NCI-H146 (cell line): ENCODE data around the gene BSPRY.
"Not testable (repeated sequence)": the region's sequence is repeated elsewhere in the genome, so short reads cannot be mapped to it uniquely, and the experiment has no call there.

Experiments used
- DNase-seq: peaks from one replicate; lab custom pipeline; 2025; lab: John Stamatoyannopoulos, UW

The BSPRY gene

DNA sequence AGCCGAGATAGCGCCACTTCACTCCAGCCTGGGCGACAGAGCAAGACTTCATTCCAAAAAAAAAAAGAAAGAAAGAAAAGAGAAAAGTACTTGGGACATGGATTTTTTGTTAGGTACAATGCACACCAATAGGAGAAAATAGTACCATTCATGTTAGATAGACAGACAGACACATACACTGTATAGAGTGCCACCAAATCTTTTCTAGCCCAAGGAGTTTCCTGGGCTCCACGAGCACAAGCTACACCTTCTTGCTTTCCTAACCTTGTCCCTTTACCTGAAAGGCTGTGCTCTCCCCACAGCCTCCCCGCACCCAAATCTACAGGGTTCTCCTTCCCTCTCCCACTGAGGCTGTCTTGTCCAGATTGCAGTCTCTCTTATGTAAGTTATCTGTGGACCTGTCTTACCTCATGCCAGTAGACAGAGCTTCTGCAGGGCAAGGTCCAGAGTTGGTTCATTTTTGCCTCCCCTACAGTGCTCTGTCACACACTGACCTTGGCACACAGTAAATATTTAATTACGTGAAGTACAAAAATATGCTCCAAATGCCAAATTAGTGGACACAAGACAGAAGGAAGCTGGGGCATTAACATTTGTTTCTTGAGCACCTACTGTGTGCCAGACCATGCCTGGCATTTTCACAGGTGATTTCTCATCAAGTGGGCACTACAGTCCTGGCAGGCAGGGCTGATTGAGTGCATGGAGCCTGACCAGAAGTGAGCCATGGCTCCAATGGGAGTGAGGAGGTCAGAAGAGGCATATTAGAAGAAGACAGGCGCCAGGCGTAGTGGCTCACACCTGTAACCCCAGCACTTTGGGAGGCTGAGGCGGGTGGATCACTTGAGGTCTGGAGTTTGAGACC lies 45.9 kb downstream of the BSPRY start:
- DNase-seq: no peak

DNA sequence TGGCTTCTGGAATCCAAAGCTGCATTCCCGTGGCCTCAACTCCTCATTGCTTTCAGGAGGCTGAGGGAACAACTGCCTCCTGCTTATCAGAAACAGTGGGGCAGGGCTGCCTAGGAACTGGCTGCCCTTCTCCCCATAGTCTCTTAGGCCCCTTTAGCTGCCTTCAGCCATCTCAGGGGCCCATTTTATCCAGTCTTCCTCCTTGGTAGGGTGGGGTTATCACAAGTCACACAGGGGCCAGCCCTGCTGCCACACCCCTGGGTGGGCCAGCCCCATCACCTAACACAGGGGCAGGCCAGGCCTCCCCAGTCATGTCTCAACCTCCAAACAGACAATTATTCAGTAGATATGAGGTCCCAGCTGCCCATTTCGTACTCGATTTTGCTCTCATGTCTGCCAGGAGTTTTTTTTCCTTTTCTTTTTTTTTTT lies 47.9 kb downstream of the BSPRY start:
- no peak for DNase-seq

DNA sequence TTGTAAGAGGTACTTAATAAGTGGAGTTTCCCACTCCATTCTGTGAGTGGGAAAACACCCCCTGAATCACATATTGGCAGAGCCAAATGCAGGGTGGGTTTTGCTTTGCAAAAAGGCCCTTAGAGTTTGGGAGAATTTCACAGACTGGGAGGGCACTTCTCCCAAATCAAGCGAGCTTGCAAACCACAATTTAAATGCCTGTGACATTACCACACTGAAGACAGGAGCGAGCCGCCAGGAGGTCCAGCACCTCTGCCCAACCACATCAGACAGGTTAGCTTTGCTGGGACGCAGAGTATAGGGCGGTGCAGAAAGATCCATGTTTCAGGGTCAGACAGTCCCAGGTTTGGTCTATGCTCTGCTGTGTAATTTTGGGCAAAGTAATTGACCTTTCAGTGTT lies 49.5 kb downstream of the BSPRY start:
- no peak for DNase-seq

DNA sequence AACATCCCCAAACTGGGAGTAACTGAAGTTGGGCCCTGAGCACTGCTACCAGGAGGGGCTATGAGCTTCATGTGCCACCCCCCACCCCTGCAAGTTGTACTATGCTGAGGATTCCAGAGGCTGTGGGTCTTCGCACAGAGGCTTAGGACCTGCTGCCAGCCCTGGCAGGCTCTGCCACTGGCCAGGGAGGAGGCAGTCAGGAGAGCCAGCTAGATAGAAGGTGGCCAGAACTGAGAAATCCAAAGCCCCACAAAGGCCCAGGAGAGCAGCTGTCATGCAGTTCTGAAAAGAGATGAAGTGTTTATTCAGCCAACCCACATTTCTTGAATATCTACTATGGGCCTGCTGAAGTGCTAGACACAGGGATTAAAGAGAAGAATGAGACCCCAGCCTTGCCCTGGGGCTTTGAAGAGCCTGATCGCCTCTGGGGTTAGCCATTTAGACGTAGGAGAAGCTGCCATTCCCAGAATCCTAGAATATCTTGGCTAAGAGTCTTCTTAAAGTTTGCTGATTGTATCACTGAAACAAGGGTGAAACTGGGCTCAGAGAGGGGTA lies 50.4 kb downstream of the BSPRY start:
- DNase-seq: no peak

DNA sequence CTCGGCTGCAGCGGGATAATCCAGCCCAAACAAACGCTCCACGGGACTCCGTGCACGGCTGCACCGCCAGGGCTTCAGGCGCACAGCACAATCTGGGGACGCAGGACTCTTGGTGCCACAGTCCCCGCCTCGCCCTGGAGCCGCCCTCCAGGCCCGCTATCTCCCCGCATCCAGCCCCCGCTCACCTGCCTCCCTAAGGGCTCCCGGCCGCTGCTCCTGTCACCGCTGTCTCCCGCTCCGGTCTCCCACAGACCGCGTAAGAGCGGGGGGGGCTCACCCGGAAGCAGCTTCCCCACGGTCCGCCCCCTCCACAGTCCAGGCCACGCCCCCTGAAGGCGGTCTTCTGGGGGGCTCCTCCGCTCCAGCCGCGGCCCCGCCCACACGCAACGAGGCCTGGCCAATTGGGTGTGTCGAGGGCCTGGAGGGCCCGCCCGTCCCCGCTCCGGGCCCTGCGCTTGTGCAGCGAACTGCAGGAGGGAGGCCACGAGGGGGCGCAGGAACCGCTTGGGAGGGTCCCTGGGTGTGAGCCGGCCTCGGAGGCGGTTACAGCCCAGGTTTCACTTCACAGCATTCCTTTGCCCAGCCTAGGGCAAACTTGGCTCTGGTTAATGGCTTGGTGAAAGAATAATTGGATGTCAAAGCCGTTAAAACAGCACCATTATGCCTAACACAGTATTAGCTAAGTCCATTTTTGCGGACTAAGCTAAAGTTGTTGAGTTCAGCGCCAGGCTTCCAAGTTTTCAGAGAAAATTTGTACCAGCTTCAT lies 51.9 kb downstream of the BSPRY start, which contains the start of gene ALAD:
ALAD (minus strand) TSS at position 258 of the 766 bp plus-strand sequence. CDS start 7,725 bp downstream, outside the sequence.
- DNase-seq: peak; percentile 96

DNA sequence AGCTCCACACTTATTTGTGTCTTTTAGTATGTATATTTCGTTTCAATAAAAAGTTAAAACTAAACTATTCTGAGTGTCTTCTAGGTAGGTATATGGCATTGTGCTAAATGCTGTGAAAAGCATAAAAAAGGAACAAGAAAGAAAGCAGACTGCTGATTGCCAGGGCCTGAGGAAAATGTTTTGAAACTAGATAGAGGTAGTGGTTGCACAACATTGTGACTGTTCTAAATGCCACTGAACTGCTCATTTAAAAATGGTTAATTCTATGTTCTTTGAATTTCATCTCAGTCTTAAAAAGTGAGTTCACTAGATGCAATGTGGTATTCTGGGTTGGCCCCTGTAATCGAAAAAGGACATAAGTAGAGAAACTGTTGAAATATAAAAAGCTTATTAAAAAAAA lies 54.3 kb downstream of the BSPRY start:
- no peak for DNase-seq

DNA sequence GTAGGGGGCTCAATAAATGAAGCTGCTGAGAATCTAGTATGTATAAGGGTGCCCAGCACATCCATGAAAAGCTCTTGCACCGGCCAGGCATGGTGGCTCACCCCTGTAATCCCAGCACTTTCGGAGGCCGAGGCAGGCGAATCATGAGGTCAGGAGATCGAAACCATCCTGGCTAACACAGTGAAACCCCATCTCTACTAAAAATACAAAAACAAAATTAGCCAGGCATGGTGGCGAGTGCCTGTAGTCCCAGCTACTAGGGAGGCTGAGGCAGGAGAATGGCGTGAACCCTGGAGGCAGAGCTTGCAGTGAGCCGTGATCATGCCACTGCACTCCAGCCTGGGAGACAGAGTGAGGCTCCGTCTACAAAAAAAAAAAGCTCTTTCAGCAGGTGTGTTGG lies 57.0 kb downstream of the BSPRY start:
- DNase-seq: not testable (repeated sequence)

DNA sequence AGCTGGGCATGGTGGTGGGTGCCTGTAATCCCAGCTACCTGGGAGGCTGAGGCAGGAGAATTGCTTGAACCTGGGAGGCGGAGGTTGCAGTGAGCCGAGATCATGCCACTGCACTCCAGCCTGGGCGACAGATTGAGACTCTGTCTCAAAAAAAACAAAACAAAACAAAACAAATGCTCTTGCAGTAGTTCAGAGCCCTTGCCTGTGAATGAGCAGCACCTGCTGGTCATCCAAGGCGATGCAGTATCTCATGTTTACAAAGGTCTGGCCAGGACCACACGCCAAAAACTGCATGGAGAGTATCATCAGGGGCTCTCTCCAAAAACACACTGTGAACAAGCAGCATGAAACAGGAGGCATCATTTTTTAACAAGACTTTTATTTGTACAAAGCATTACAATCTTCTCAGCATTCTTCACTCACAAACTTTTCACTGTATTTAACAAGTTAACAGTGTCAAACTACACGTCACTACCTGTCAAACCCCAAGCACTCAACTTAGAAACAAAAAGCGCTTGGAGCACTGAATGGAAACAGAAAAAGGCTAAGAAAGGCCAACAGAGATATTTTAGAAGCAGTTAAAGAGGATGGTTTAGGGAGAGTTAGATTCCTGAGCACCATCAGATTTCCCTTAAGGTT lies 57.7 kb downstream of the BSPRY start:
- peak; percentile 33 for DNase-seq

DNA sequence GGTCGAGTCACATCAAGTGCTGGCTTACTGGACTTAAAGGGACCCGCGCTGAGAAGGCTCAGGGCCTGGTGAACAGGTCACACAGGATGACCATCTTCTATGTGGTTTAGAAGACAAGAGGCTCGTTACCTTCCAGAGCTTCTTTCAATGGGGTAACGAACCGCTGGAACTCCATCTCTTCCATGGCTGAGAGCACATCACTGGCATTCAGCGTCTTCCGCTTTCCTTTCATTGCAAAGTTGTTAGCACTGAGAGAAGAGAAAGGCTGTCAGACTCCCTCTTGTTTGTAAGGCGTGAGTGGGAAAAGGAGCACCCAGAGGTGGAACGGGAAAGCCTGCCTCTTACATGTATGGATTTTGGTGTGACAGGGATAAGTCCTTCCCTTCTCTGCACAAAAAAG lies 60.1 kb downstream of the BSPRY start:
- no peak for DNase-seq

DNA sequence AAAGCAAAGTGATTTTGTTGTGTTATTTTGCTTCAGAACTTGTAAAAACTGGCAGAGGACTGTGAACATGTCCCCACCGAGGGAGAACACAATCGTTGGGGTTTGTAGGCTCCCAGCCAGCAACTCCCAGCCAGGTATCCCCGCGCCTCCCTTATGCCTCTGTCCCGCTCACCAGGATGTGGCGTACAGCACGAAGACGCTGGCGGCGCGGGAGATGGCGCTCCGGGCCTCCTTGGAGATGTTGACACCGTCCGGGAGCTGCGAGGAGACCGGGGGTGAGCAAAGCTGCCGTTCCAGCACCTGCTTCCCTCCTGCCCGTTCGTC lies 60.5 kb downstream of the BSPRY start:
- no peak for DNase-seq

DNA sequence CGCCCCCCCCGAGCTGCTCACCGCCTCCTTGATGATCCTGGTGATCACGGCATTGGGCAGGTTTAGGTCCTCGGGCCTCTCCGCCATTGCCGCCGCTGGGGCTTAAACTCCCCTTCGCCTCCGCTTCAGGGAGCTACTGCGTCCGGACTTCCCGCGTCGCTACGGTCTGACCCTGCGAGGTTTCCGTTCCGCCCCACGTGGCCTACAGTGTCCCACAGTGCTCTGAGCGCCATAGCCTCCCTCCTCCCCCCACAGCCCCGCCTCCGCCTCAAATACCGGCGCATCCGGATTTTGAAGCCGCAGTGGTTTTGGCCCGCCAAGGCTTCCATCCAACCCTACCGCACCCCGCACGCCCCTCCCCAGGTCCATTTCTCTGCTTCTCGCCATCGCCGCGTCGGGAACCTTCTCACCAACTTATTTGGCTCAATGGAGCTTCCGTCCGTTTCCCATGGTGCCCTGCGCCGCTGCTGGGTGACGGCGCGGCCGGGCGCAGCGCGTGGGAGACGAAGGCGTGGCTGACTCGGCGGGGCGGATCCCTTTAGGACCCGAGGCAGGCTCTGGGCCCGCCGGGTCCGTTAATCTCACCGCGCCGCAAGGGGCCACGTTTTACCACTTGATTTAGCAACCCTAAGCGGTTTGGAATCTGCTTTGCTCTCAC lies 61.0 kb downstream of the BSPRY start, which contains the start of the genes C9orf43 and POLE3:
C9orf43 (plus strand) TSS at position 541 of the 658 bp plus-strand sequence. CDS start 2,747 bp downstream, outside the sequence.
POLE3 (minus strand) TSS at position 469 of the 658 bp plus-strand sequence; CDS start at position 87, 382 bp downstream.
- DNase-seq: peak; percentile 92

DNA sequence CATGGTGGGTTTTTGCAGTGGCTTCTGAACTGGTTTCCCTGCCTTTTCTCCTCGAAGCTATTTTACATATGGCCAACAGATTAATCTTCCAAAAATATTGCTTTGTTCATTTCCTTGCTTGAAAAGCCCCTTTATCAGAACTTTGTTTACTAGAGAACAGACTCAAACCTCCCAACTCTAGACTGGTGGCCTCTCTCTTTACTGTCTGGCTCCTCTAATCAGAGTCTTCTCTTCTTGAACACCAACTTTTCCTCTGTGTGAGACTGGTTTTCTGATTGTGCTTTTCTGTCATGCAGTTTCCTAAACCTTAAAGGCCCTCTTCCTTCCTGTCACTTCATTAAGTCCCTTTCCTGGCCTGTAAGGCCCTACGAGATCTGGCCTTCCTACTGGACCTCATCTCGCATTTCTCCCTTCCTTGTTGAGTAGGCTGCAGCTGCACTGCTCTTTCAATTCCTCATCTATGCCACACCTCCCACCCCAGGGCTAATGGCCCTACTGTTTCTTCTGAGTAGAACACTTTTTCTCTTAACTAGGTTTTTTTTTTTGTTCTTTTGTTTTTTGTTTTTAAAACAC lies 66.9 kb downstream of the BSPRY start:
- DNase-seq: no peak

DNA sequence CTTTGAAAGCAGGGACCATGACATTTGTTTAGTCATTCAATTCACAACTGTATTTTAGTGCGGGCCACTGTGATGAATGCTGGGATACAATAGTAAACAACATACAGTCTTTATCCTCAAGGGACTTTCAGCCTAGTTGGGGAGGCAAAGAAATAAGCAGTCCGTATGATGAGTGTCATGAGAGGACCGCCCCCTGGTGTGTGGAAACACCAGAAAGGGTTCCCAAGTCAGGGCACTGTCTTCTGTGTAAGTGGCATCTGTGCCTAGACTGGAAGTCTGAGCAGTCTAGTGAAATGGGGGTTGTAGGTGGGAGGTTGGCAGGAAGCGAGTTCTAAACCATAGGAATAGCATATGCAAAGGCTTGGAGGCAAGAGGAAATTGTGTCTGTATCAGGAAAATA lies 68.0 kb downstream of the BSPRY start:
- no peak for DNase-seq
